Kidney (tissue), 14 donors: ENCODE measurements around the gene PNMT. TPM values are rescaled to one million over a fixed set of nuclear protein-coding genes. Genes with fewer than 3 reads are reported as not detected.

ENCODE experiments used
- DNase-seq, 5 donors: peaks; one replicate each; pipeline ENCODE4 v3.0.0-alpha.2; 2013 to 2020
- FAIRE-seq: peaks from 2 replicates; lab custom pipeline; 2012; peaks lifted over from hg19 to GRCh38; lab: Jason Lieb, UNC
- H3K27ac ChIP-seq, 2 donors: one replicate each; pipeline ENCODE4 v1.7.0; 2013; ENCODE audit warnings: low read depth in 2 of 2, low read length in 2 of 2, inconsistent platforms in 1 of 2
- H3K27me3 ChIP-seq: one replicate; pipeline ENCODE4 v1.7.1; 2013; ENCODE audit warnings: low read length, inconsistent platforms; ENCODE audit not compliant: control insufficient read depth, insufficient read depth
- H3K36me3 ChIP-seq, 3 donors: one replicate each; pipeline versions ENCODE4 v1.7.0 to v1.7.1; 2013; ENCODE audit warnings: low read length in 3 of 3, control low read depth in 1 of 3, inconsistent platforms in 1 of 3; ENCODE audit not compliant: insufficient read depth in 3 of 3, control insufficient read depth in 2 of 3
- H3K4me1 ChIP-seq, 3 donors: one replicate each; pipeline versions ENCODE4 v1.7.0 to v1.7.1; 2013; ENCODE audit warnings: low read length in 3 of 3, inconsistent platforms in 1 of 3, low read depth in 1 of 3; ENCODE audit not compliant: control insufficient read depth in 2 of 3, insufficient read depth in 2 of 3
- H3K4me3 ChIP-seq, 3 donors: one replicate each; pipeline versions ENCODE4 v1.7.0 to v1.8.1; 2013; ENCODE audit warnings: low read length in 3 of 3, control low read depth in 1 of 3, inconsistent platforms in 1 of 3
- H3K9ac ChIP-seq, 3 donors: one replicate each; pipeline versions ENCODE4 v1.7.0 to v1.7.1; 2013; ENCODE audit warnings: low read length in 3 of 3, control low read depth in 1 of 3, inconsistent platforms in 1 of 3
- H3K9me3 ChIP-seq, 3 donors: one replicate each; pipeline versions ENCODE4 v1.7.0 to v1.7.1; 2013; ENCODE audit warnings: low read length in 3 of 3, control low read depth in 1 of 3, inconsistent platforms in 1 of 3; ENCODE audit not compliant: control insufficient read depth in 2 of 3, insufficient read depth in 1 of 3
- intact Hi-C: fragments of 100-400 bp; cut with DNase I; formaldehyde crosslinking; loops from one replicate; pipeline ENCODE4 v1.11.1; 2022
- polyA plus RNA-seq: library from polyadenylated mRNA; stranded (reverse); fragments of 350-450 nt; fragmentation: Illumina TruSeq; extraction: RNeasy Lipid Tissue Mini Kit (QIAGEN cat#74804); gene quantifications from one replicate; pipeline ENCODE4 v1.2.3, GENCODE V29; 2014; ENCODE audit warnings: low read depth, low replicate concordance; ENCODE audit not compliant: insufficient read depth
- total RNA-seq: library from RNA; stranded (reverse); fragmentation: NEBNext Ultra II Directional; extraction: Animal tissue kit (Norgen Biotek cat#: 25700); gene quantifications from one replicate; pipeline ENCODE4 v1.2.1, GENCODE V29; 2021
- TF ChIP-seq, protein P1 (sequence below): IDR thresholded peaks from 3 replicates; pipeline ENCODE4 v1.5.1; 2012; ENCODE audit warnings: mild to moderate bottlenecking, moderate library complexity, borderline replicate concordance; ENCODE audit not compliant: insufficient read depth; ENCODE audit errors: extremely low read depth
- donor health status: control.
- donor health status: control.
- donor health status: control.
- donor health status: control.
- donor health status: control.
- donor health status: DM: yes; HTN: yes; CAD: no.
- donor health status: Normal renal cell carcinoma (clear cell type).

The PNMT gene
- total and polyA plus RNA-seq, 2 donors from 2014 or later, result 2.0 to 8.2 TPM

DNA sequence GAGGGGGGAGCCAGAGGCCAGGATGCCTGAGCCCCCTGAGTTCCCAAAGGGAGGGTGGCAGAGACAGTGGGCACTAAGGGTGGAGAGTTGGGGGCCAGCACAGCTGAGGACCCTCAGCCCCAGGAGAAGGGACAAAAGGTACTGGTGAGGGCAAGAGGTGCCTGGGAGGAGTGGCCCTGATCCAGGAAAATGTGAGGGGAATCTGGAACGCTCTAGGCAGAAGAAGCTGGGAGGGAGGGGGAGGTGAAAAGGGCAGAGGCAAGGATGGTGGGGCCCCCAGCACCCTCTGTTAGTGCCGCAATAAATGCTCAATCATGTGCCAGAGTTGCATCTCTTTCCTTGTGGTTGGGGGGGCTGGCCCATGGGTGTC lies 2.0 kb upstream of the PNMT start:
- intact Hi-C loops, result no loop called here
- Histone ChIP-seq H3K4me3 (no peak overlapping the region), H3K27ac (no peak overlapping the region), H3K9ac (no peak overlapping the region), H3K27me3 (no peaks in the 10 kb centered on the region), H3K9me3 (no peaks in the 10 kb centered on the region), H3K4me1 (peaks cover 0 to 34% (median 16%) of the 10 kb centered on the region in 3 donors), H3K36me3 (peaks cover 0 to 4% (median 4%) of the 10 kb centered on the region in 3 donors)
- TF ChIP-seq, protein P1, sequence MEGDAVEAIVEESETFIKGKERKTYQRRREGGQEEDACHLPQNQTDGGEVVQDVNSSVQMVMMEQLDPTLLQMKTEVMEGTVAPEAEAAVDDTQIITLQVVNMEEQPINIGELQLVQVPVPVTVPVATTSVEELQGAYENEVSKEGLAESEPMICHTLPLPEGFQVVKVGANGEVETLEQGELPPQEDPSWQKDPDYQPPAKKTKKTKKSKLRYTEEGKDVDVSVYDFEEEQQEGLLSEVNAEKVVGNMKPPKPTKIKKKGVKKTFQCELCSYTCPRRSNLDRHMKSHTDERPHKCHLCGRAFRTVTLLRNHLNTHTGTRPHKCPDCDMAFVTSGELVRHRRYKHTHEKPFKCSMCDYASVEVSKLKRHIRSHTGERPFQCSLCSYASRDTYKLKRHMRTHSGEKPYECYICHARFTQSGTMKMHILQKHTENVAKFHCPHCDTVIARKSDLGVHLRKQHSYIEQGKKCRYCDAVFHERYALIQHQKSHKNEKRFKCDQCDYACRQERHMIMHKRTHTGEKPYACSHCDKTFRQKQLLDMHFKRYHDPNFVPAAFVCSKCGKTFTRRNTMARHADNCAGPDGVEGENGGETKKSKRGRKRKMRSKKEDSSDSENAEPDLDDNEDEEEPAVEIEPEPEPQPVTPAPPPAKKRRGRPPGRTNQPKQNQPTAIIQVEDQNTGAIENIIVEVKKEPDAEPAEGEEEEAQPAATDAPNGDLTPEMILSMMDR, result no peak
- DNase-seq (peak in 1 of 5 donors; percentile 70), FAIRE-seq (no peak)

DNA sequence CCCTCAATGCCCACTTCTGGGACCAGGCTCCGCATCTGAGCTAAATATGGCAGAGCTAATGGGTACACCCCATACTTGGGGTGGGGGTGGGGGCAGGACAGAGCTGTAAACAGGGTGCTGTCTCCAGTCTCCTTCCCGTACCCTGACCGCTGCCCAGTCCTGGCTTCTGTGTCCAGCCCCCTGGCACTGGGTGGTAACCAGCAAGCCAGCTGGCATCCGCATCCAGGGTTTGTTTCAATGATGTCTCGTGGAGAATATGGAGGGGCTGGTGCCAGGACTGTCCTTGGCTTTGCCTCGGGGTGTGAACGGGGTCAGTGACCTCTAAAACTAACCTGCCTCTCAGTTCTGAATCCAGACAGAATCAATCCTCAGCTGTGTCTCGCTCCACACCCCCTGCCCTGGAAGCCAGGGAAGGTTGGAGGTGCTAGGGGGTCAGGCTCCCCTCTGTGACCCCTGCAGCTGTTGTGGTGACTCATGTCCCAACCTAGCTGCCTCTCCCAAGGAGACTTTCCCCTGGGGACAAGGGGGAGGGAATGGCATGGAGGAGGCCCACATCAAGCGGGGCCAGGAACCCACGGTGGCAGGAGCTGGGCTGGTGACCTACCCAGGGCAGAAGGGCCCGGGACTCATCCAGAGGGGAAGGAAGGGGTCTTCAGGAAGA lies 1.5 kb upstream of the PNMT start:
- Histone ChIP-seq H3K36me3 (peaks cover 0 to 3% (median 2%) of the 10 kb centered on the region in 3 donors), H3K9ac (peak overlapping the region in 1 of 3 donors; percentile 7), H3K27ac (no peak overlapping the region), H3K27me3 (no peaks in the 10 kb centered on the region), H3K4me1 (peaks cover 0 to 36% (median 16%) of the 10 kb centered on the region in 3 donors), H3K4me3 (no peak overlapping the region), H3K9me3 (no peaks in the 10 kb centered on the region)
- intact Hi-C loops, result no loop called here
- peak in 1 of 5 donors; percentile 72 for DNase-seq
- FAIRE-seq, result no peak
- TF ChIP-seq, protein P1, result no peak

DNA sequence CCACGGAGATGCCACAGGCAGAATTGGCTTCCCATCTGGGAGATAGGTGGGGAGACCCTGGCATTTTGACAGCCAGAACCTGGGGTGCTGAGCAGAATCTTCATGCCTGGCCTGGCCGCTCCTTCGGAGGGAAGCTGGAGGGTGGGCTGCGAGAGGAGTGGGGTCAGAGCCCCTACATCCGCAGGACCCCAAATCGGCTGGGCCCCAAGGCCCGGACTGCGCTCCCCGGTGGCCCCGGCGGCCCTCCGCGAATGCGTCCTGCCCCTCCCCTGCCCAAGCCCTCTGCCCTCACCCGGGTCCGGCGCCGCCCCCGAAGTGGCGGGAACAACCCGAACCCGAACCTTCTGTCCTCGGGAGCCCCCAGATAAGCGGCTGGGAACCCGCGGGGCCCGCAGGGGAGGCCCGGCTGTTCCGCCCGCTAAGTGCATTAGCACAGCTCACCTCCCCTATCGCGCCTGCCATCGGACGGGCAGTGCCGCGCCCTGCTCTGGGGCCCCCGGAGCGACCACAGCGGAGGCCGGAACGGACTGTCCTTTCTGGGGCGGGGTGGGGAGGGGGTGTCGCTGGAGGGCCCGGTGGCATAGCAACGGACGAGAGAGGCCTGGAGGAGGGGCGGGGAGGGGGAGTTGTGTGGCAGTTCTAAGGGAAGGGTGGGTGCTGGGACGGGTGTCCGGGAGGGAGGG lies 850 bp upstream of the PNMT start:
- H3K4me1 ChIP-seq, result peaks cover 0 to 39% (median 16%) of the 10 kb centered on the region in 3 donors
- no peaks in the 10 kb centered on the region for H3K36me3 ChIP-seq
- H3K9ac ChIP-seq, result peak overlapping the region in 1 of 3 donors; percentile 7
- no peak overlapping the region for H3K4me3 ChIP-seq
- DNase-seq, result peak in 4 of 5 donors; percentile 55 to 85 (median 69)
- H3K9me3 ChIP-seq, result no peaks in the 10 kb centered on the region
- intact Hi-C loops, result no loop called here
- no peak overlapping the region for H3K27ac ChIP-seq
- H3K27me3 ChIP-seq, result no peaks in the 10 kb centered on the region
- TF ChIP-seq, protein P1, result no peak
- FAIRE-seq, result no peak
